ENCODE measurements around the gene PDE2A. TPM values are rescaled to one million over a fixed set of nuclear protein-coding genes. Genes with fewer than 3 reads are reported as not detected.

The PDE2A gene
- polyA plus RNA-seq, 3 donors, result 17.1 to 21.1 (median 17.9) TPM

DNA sequence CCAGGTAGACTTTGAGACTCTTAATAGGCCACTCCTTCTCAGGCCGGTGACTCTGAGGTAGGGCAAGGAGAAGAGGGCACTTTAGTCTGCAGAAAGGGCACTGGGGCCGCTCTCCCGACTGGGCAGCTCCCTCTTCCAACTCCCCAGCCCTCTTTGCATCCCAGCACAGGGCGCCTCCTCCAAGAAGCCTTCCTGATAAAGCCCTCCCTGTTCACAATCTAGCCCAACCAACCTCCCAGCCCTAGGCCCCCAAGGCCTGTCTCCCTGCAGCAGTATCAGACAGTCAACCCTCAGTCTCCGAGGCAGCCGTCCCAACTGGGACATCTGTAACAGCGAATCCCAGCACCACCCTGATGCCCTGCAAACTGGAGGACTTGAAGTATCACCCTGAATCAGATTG is 14.3 kb upstream of the PDE2A start:
- DNase-seq (ENCODE audit: extremely low read depth in 1 of 11, low read depth in 9 of 11, low spot score in 4 of 11), result no peak

DNA sequence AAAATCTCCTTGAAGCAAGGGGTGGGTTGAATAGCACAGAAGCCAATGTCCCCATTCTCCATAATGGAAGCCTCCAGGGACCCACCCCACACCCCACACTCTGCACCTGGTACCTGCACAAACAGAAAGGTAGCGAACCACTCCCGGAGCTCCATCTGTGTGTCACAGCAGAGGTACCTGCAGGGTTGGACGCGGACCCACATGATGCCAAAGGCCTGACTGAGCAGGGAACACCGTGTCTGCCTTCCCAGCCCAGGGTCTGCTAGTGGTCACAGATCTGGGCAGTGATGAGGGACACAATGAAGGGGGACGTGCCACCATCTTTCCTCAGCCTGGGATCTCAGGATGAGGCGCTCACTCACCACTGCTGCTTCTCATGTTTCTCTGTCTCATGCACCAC is 13.1 kb upstream of the PDE2A start:
- DNase-seq (ENCODE audit: extremely low read depth in 1 of 11, low read depth in 9 of 11, low spot score in 4 of 11), result no peak

DNA sequence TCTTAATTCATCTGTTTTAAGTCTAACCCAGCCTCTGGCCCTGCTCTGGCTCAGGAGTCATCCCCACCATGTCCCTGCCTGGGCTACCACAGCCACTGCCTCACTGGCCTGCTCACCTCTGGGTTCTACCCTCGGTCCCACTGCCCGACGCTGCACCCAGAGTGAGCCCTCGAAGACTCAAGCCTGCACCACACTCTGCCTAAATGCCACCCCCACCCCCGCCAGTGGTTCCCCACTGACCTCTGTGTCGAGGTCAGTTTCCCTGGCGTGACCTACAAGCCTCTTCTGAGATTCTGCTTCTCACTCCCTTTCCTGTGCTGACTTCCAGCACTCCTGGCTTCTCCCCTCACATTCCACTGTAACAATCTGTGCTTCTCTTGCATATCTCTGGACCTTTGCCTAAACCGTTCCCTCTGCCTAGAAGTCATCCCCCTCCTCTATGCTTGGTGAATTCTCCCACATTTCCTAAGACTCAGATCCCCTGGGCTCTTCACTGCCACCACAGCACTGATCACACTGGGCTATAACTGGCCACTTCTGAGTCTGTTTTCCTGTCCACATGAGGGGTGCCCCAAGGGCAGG is 12.5 kb upstream of the PDE2A start:
- DNase-seq (ENCODE audit: extremely low read depth in 1 of 11, low read depth in 9 of 11, low spot score in 4 of 11), result no peak

DNA sequence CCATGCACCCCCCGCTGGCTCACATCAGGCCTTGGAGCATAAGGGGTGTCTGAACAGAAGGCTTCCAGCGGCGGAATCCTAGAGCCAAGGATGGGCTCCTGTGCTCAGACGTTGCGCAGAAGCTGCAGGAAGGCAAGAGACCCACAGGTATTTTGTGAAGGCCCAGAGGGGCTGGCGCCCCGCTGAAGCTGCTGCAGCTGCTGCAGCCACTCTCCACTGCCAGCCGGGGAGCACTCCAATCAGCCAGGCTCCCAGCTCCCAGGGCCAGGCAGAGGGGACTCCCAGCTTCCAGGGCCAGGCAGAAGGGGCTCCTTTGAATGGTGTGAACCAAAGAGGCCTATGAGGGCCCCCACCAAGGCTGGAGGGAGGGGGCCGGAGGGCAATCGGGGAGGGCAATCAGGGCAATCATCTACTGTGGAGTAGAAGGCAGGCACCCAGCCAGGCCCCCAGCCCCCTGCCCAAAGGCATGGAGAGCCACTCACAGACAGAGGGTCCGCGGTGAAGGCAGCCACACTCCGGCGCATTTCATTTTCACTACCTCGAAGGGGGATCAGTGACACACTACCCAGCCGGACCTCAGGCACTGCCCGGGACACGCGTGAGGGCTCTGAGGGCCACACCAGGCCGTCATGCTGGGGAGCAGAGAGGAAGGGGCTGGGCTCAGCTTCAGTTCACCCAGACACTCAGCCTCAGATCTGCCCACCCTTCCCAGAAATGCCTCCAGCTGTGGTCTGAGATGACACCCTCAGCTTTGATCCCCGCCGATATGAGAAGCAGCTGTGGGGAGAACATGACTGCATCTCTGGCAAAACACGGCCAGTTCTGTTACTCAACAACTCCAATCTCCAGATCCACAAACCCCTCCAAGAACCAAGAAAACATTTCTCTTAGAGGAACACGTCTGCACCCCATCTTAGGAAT is 11.6 kb upstream of the PDE2A start:
- peak in 6 of 11 donors; percentile 19 to 55 (median 38) for DNase-seq (ENCODE audit: extremely low read depth in 1 of 11, low read depth in 9 of 11, low spot score in 4 of 11)

DNA sequence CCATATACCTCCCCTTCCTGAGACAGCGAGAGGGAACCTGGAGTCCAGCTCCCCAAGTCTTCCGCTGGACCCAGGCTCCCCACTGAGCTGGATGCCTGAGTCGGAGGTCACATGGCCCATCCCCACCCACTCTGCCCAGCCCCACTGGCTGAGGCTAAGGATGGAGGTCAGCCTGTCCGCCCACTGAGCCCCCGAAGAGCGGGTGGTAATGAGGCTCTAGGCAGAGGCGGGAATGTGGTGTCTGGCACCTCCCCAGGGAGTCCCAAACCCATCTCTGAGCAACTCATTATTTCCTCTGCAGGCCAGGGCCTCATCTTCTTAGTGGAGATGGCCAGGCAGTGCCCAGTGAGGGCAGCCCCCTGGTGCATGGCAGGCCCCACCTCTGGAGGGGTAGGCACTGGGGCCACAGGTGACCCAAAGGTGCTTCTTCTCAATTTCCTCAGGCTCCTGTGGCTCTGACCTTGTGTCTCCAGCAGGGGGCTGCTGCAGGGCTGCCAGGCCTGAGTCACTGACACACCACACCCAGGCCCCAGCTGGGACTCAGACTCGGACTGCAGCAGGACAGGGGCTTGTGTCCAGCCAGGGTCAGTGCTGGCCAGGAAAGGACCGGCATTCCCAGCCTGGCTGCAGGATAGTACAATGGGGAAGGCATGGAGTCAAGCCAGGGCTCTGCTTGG is 10.2 kb upstream of the PDE2A start:
- no peak for DNase-seq (ENCODE audit: extremely low read depth in 1 of 11, low read depth in 9 of 11, low spot score in 4 of 11)

DNA sequence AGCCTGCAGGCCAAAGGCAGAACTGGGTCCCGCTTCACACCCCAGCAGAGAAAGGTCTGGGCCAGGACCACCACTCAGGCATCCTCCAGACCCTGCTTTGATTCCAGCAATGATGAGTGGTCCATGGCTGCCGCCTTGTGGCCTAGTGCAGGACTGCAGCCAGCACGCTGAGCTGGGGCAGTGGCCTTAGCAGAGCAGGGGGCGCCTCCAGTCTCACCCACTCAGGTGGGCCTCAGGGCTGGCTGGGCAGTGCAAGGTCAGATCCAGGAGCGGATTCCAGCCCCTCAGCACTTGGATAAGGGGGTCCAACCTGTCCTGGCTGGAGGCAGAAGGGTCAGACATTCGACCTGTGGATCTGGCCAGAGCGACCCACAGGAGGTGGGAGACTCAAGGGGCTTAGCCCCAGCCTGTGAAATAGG is 9.6 kb upstream of the PDE2A start:
- peak in 3 of 11 donors; percentile 22 to 36 (median 35) for DNase-seq (ENCODE audit: extremely low read depth in 1 of 11, low read depth in 9 of 11, low spot score in 4 of 11)

DNA sequence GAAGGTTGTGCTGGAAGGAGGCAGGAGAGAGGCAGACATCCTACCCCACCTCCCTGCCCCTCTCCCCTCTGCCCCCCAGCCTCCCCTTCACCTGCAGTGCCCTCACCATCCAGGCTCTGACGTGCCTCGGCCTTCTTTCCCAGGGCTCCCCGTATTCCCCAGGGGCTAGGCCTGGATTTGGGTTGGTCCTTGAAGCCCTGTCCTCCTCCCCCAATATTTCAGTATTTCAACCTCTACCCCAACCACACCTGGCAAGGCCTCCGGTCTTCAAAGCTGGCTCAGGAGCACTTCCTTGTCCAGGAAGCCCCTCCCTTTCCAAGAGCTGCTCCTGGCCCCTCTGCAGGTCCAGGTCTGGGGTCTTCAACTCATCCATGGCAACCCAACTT is 8.6 kb upstream of the PDE2A start:
- no peak for DNase-seq (ENCODE audit: extremely low read depth in 1 of 11, low read depth in 9 of 11, low spot score in 4 of 11)

DNA sequence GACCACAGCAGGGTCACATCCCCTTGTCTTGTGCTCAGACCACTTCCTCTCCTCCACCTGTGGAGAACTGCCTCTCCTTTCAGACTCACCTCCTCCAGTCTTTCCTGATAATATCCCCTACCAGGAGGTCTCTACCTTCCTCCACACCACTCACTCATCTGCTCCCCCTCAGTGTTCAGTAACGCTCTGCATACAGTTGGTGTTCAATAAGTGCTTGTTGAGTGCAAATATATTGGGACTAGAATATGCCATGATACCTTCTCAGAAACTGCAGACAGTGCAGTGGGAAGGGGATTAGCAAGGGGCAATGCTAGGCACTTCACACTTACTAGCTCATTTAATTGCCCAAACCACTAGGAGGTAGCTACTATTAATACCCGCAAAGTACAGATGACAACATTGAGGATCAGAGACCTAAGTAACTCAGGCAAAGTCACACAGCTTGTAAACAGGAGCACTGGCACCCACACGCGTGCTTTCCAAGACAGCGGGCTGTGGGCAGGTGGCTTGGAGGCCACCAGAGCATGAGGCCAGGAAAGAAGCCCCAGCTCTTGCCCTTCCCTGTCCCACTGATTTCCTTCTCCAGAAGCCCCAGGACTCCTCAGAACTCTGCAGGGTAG is 8.1 kb upstream of the PDE2A start:
- DNase-seq (ENCODE audit: extremely low read depth in 1 of 11, low read depth in 9 of 11, low spot score in 4 of 11), result no peak

DNA sequence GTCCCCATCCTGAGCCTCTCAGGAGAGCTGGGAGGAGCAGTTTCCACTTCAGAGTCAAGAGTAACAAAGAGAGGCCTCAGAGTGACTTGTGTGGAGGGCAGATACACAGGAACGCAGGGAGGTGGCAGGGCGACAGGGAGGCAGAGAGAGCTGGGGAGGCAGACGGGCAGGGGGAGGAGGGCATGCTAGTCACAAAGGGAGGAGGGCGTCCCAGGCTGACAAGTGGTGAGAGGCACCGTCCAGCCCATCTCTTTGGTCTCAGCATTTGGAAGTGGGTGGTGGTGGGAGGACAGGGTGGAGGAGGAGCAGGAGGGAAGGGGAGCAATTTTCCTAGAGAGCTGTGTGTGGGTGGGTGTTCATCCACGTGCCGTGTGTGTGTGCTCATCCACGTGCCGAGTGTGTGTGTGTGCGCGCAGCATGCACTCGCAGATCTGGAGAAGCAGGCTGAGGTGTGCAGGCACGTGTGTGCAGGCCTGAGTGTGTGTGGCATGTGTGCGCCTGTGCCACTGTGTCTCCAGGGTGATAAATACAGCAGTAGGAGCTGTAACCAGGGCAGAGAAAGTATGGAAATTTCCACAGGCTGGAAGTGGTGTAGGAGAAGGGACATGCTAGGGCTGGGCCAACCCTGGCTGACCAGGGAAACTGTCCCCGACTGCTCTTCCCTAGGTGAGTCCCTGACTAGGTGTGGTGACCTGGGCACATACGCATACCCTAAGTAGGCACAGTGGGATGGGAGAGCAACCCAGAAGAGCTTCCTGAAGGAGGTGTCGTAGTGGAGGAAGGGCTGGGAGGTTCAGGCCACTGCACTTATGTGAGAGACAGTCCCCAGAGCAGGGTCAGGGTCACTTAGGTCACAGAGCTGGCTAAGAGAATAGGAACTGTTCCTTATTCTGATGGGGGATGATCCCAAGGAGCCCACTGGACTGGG is 7.3 kb upstream of the PDE2A start:
- no peak for DNase-seq (ENCODE audit: extremely low read depth in 1 of 11, low read depth in 9 of 11, low spot score in 4 of 11)

DNA sequence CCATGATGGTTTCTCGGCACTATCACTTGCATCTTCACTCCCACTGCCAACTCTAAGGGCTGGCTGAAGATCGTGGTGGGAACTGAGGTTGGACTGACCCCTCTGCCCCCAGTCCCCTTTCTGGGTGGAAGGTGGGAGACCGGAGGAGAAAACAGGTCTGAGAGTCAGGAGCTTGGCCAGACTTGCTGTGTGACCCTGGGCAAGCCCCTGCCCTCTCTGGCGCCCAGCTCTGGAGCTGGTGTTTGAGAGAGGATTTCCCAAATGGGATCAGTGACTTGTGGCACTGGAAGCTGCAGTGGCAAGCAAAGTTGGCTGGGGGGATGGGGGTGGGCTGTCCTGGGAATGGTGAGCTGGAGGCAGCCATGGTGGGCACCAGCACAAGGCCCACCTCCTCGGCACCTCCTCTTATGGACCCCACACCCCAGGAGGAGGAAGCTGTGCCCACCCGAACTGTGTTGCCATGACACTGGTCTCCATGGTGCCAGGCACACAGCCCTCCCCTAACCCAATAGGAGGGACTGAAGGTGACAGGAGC is 6.5 kb upstream of the PDE2A start:
- no peak for DNase-seq (ENCODE audit: extremely low read depth in 1 of 11, low read depth in 9 of 11, low spot score in 4 of 11)

DNA sequence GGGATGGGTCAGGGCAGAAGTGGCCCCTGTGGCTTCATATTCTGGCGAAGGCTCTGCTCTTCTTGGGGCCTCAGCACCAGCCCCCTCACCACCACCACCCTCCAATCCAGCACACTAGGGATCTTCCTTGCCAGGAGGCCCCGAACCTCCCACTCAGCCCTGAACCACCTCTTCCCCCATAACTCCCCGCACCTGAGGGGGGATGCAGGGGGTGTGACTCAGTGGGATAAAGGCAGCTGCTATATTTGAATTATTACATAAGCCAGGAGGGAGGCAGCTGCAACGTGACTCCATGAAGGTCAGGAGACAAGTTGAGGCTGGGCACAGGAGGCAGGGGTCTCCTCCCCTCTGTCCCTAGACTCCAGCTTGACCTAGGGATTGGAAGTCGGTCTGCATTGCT is 5.6 kb upstream of the PDE2A start:
- no peak for DNase-seq (ENCODE audit: extremely low read depth in 1 of 11, low read depth in 9 of 11, low spot score in 4 of 11)

DNA sequence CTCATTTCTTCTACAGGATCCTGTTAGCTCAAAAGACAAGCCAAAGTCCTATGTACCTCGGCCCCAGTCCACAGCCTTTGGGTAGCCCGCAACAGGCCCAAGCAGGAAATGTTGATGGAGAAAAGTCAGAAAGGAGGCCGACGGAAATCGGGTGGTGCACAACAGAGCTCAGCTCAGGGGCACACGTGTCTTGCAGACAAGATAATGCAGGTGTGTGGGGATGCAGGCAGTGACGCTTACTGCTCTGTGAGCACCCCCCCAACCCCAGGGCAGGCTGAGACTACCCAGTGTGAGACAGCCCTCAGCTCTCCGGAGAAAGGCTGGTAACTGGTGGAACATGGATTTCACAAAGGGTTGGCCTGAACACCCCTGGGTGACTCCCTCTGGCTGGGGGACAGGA is 4.3 kb upstream of the PDE2A start:
- DNase-seq (ENCODE audit: extremely low read depth in 1 of 11, low read depth in 9 of 11, low spot score in 4 of 11), result no peak

DNA sequence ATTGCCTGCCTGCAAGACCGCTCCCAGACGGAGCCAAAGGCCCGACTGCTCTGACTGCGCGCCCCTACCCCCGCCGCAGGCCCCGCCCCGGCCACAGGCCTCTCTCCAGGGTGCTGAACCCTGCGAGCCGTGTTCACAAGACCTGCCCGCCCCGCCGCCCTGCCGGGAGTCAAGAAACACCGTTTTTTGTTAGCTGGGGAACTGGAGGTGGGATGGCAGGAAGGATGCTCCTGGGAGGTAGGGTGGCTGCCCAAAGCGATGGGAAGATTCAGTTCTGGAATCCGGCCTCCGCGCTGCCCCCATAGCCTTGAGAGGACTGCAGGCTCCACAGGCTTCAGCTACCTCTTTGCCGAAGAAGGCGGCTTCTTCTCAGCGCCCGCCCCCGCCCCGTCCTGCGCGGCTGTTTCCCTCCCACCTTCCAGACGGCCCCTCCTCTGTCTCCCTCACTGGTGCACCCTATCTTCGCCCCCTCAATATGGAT is 2.7 kb upstream of the PDE2A start:
- peak in 10 of 11 donors; percentile 35 to 76 (median 69) for DNase-seq (ENCODE audit: extremely low read depth in 1 of 11, low read depth in 9 of 11, low spot score in 4 of 11)

DNA sequence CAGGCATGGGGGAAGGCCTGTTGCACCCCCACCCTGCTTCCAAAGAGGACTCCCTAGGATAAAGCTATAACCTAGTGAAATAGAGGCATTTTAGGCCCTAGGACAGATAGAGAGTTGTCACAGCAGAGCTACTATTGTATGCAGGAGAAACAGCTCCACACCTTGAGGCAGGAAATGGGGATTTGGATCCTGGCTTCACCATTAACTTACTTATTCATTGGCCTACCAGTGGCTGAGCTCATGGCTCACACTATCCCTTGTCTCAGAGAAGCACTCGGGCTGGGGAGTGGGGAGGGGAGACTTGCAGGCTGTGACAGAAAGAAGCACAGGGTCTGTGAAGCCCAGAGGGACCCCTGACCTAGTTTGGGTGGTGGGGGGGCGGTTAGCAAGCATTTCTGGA is 999 bp upstream of the PDE2A start:
- DNase-seq (ENCODE audit: extremely low read depth in 1 of 11, low read depth in 9 of 11, low spot score in 4 of 11), result no peak

DNA sequence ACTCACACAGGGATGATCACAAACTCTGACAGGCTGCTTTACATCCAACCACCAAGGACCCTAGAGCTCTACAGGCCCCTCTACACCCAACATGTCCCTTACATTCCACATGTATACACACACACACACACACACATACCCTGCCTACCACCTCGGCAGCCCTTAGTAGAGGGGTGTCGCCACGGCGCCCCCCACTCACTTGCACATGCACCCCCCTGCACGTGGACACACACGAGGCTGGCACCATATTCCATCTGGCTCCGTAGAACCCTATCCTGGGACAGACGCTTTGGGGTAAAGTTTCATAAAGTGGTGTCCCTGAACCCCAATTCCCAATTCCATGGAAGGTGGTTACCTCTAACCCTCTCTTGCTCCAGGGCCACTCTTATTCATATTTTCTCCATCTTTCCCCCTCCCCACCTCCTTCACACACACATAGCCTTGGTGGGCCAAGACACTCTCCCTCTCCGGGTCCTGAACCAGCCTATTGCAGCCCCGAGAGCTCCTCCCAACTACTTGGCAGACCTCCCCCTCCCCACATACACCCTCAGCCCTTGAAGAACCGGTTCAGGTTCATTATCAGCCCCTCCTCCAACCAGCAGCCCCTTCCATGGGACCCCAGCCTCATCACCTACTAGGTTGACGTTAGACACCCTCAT is 809 bp downstream of the PDE2A start:
- peak in 4 of 11 donors; percentile 20 to 37 (median 24) for DNase-seq (ENCODE audit: extremely low read depth in 1 of 11, low read depth in 9 of 11, low spot score in 4 of 11)

DNA sequence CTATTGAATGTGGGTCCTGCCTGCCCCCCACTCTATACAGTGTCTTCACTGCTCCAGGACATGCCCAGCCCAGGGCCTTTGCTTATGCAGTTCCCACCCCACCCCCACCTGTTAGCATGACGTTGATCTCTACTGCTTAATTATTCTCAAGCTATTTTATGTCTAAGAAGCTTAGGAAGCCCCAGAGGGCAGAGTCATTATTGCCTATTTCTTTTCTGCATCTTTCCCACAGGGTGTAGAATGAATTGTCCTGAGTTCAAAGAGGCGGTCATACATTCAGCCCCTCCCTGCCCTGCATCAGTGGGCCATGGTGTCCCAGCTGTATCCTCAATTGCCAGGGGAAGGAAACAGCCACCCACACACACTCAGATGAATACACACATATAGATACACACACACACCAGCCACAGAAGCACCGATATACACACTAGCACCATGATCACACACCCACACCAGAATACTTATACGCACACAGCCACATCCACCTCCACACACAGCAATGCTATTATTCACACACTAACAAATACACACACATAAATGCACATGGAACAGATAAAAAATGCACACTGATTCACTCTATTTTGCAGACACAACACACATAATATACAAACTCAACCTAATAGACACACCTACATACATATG is 1.5 kb downstream of the PDE2A start:
- no peak for DNase-seq (ENCODE audit: extremely low read depth in 1 of 11, low read depth in 9 of 11, low spot score in 4 of 11)

Measured in renal cortex interstitium (tissue), 11 donors.